MCF 10A (cell line): ENCODE measurements around the gene SPATA25. TPM values are rescaled to one million over a fixed set of nuclear protein-coding genes. Genes with fewer than 3 reads are reported as not detected.

Experiments used
- BruUV-seq: library from RNA; stranded (reverse); fragments of 400-500 nt; replicated peaks from 2 replicates; lab custom pipeline; 2021; lab: Mats Ljungman, UMichigan
- CTCF ChIA-PET: fragments of 300-600 bp; sonication (Branson Sonifier 250); formaldehyde crosslinking; extraction: SDS; loops from one replicate; lab custom pipeline; 2021; ENCODE audit warnings: antibody characterized with exemption, inconsistent platforms; lab: Yijun Ruan, JAX
- POLR2A ChIA-PET: fragments of 300-600, 350-650 bp; sonication (Branson Sonifier 250); formaldehyde crosslinking; extraction: SDS; loops from one replicate; lab custom pipeline; 2020; ENCODE audit warnings: antibody characterized with exemption, inconsistent platforms; lab: Yijun Ruan, JAX
- DNase-seq: peaks from one replicate; pipeline ENCODE4 v3.0.0-alpha.2; 2018; ENCODE audit not compliant: unreplicated experiment
- H3K27ac Mint-ChIP-seq: one replicate; pipeline ENCODE4 v1.8.0; 2022; ENCODE audit warnings: mild to moderate bottlenecking, low read depth, mixed read lengths; ENCODE audit not compliant: unreplicated experiment
- H3K27me3 Mint-ChIP-seq: one replicate; pipeline ENCODE4 v1.8.0; 2022; ENCODE audit warnings: mixed read lengths; ENCODE audit not compliant: insufficient read depth, unreplicated experiment
- H3K36me3 Mint-ChIP-seq: one replicate; pipeline ENCODE4 v1.8.0; 2022; ENCODE audit warnings: mild to moderate bottlenecking, moderate library complexity, mixed read lengths; ENCODE audit not compliant: insufficient read depth, unreplicated experiment
- H3K4me1 Mint-ChIP-seq: one replicate; pipeline ENCODE4 v1.8.0; 2022; ENCODE audit warnings: mixed read lengths; ENCODE audit not compliant: insufficient read depth, unreplicated experiment
- H3K4me3 Mint-ChIP-seq: one replicate; pipeline ENCODE4 v1.8.0; 2022; ENCODE audit warnings: mild to moderate bottlenecking, moderate library complexity, mixed read lengths; ENCODE audit not compliant: unreplicated experiment
- H3K9me3 Mint-ChIP-seq: one replicate; pipeline ENCODE4 v1.8.0; 2022; ENCODE audit warnings: mixed read lengths; ENCODE audit not compliant: unreplicated experiment
- CTCF ChIP-seq: fragments of 200-600 bp; IDR thresholded peaks from one replicate; pipeline ENCODE4 v1.8.0; 2022; ENCODE audit warnings: antibody characterized with exemption, mild to moderate bottlenecking; ENCODE audit not compliant: unreplicated experiment
- intact Hi-C: fragments of 100-400 bp; cut with micrococcal nuclease; formaldehyde crosslinking; loops from 2 replicates; pipeline ENCODE4 v1.14.1; 2022
- total RNA-seq: library from RNA; stranded (reverse); gene quantifications from 2 replicates; pipeline ENCODE4 v1.2.3, GENCODE V29; 2022

The SPATA25 gene
- total RNA-seq, 1 experiment from 2014 or later, result 0.72 TPM

- ChIA-PET CTCF (interaction anchor here (1.1 kb wide), 1 partner anchor 13 kb away, joined by 4 read pairs; no protein-coding TSS in a partner anchor), POLR2A (interaction anchor here (0.6 kb wide), 1 partner anchor 397 kb away, joined by 3 read pairs; no protein-coding TSS in a partner anchor)
- no peak for DNase-seq
- H3K9me3 Mint-ChIP-seq, result no peaks in the 10 kb centered on the region
- no TSS peak for BruUV-seq
- no peak overlapping the region for H3K4me3 Mint-ChIP-seq
- TF ChIP-seq CTCF, result no peak
- peaks cover 7% of the 10 kb centered on the region for H3K36me3 Mint-ChIP-seq
- H3K27ac Mint-ChIP-seq, result no peak overlapping the region
- intact Hi-C loops, result no loop called here
- H3K4me1 Mint-ChIP-seq, result no peaks in the 10 kb centered on the region
- no peaks in the 10 kb centered on the region for H3K27me3 Mint-ChIP-seq
Measured at GRCh38 chr20:45873409-45874103, 13.9 kb downstream of the SPATA25 start.

- intact Hi-C loops, result no loop called here
- no peak for TF ChIP-seq CTCF
- CTCF ChIA-PET, result interaction anchor here (1.6 kb wide), 1 partner anchor 74 kb away, joined by 4 read pairs; no protein-coding TSS in a partner anchor
- Mint-ChIP-seq H3K27me3 (no peaks in the 10 kb centered on the region), H3K27ac (no peak overlapping the region), H3K9me3 (no peaks in the 10 kb centered on the region), H3K4me1 (peaks cover 4% of the 10 kb centered on the region), H3K36me3 (peaks cover 7% of the 10 kb centered on the region), H3K4me3 (no peak overlapping the region)
- BruUV-seq, result no TSS peak
- POLR2A ChIA-PET, result interaction anchor here (1.1 kb wide), 1 partner anchor 9 kb away, joined by 5 read pairs; the partner anchor contains the start of gene ZSWIM1
- DNase-seq, result no peak
Measured at GRCh38 chr20:45872626-45873025, 14.8 kb downstream of the SPATA25 start.

GRCh38 chr20:45867819-45868176, 19.6 kb downstream of the SPATA25 start:
- TF ChIP-seq CTCF, result no peak
- intact Hi-C loops, result no loop called here
- peaks cover 7% of the 10 kb centered on the region for H3K36me3 Mint-ChIP-seq
- POLR2A ChIA-PET, result interaction anchor here (0.7 to 6.5 kb wide), 8 partner anchors 9 to 76 kb away, joined by 3 to 27 read pairs (median 4); partner anchors contain the start of genes ACOT8, DNTTIP1, PCIF1 and ZSWIM1
- H3K27me3 Mint-ChIP-seq, result no peaks in the 10 kb centered on the region
- H3K4me3 Mint-ChIP-seq, result no peak overlapping the region
- peaks cover 6% of the 10 kb centered on the region for H3K4me1 Mint-ChIP-seq
- no TSS peak for BruUV-seq
- no peaks in the 10 kb centered on the region for H3K9me3 Mint-ChIP-seq
- no peak overlapping the region for H3K27ac Mint-ChIP-seq
- no peak for DNase-seq
- CTCF ChIA-PET, result interaction anchor here (0.6 to 0.7 kb wide), 3 partner anchors 15 to 238 kb away, joined by 3 to 4 read pairs (median 4); partner anchors contain the start of gene WFDC10A

- Mint-ChIP-seq H3K27me3 (no peaks in the 10 kb centered on the region), H3K27ac (no peak overlapping the region), H3K36me3 (peaks cover 3% of the 10 kb centered on the region), H3K9me3 (no peaks in the 10 kb centered on the region), H3K4me1 (peaks cover 6% of the 10 kb centered on the region), H3K4me3 (no peak overlapping the region)
- TF ChIP-seq CTCF, result no peak
- no TSS peak for BruUV-seq
- CTCF ChIA-PET, result interaction anchor here (0.6 to 0.7 kb wide), 5 partner anchors 14 to 238 kb away, joined by 3 to 4 read pairs (median 3); partner anchors contain the start of genes WFDC10A and ZSWIM1
- POLR2A ChIA-PET, result interaction anchor here (0.6 to 6.5 kb wide), 9 partner anchors 9 to 75 kb away, joined by 3 to 27 read pairs (median 5); partner anchors contain the start of genes ACOT8, DNTTIP1, PCIF1 and ZSWIM1
- intact Hi-C loops, result no loop called here
- DNase-seq, result no peak
Measured at GRCh38 chr20:45867136-45867818, 20.1 kb downstream of the SPATA25 start.
